B cell (primary cell): Measurements from ENCODE around the gene KCNH5.

Experiments used
- EZH2 ChIP-seq: IDR thresholded peaks from 2 replicates; pipeline ENCODE4 v1.6.1; 2012; ENCODE audit warnings: borderline replicate concordance, low read depth, mild to moderate bottlenecking, moderate library complexity, low read length; ENCODE audit not compliant: insufficient read depth, poor library complexity, severe bottlenecking
- TF ChIP-seq, protein P1 (sequence below): fragments of 200-600 bp; IDR thresholded peaks from one replicate; pipeline ENCODE4 v1.8.0; 2022; ENCODE audit warnings: antibody characterized with exemption, mild to moderate bottlenecking

GRCh38 chr14:62692490-62693106 lies 352.7 kb downstream of the KCNH5 start:
- TF ChIP-seq, protein P1, sequence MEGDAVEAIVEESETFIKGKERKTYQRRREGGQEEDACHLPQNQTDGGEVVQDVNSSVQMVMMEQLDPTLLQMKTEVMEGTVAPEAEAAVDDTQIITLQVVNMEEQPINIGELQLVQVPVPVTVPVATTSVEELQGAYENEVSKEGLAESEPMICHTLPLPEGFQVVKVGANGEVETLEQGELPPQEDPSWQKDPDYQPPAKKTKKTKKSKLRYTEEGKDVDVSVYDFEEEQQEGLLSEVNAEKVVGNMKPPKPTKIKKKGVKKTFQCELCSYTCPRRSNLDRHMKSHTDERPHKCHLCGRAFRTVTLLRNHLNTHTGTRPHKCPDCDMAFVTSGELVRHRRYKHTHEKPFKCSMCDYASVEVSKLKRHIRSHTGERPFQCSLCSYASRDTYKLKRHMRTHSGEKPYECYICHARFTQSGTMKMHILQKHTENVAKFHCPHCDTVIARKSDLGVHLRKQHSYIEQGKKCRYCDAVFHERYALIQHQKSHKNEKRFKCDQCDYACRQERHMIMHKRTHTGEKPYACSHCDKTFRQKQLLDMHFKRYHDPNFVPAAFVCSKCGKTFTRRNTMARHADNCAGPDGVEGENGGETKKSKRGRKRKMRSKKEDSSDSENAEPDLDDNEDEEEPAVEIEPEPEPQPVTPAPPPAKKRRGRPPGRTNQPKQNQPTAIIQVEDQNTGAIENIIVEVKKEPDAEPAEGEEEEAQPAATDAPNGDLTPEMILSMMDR = no peak
- no peak for TF ChIP-seq EZH2
